22Rv1 (cell line): ENCODE results near the gene PATE1.

Source experiments
- H3K27ac ChIP-seq: fragments of 450-650 bp; 2 replicates; pipeline ENCODE4 v1.5.1; 2017
- CTCF ChIP-seq: fragments of 450-650 bp; IDR thresholded peaks from 2 replicates; pipeline ENCODE4 v1.5.1; 2017; ENCODE audit warnings: mild to moderate bottlenecking
- ZFX ChIP-seq: fragments of 450-650 bp; IDR thresholded peaks from 2 replicates; pipeline ENCODE4 v1.6.1; 2017; ENCODE audit warnings: antibody characterized with exemption, borderline replicate concordance

The PATE1 gene

GRCh38 chr11:125740617-125741016 lies 5.5 kb upstream of the PATE1 start:
- TF ChIP-seq CTCF (no peak), ZFX (no peak)
- H3K27ac ChIP-seq: no peak overlapping the region

GRCh38 chr11:125743681-125744080 lies 2.4 kb upstream of the PATE1 start:
- no peak for TF ChIP-seq CTCF
- TF ChIP-seq ZFX: no peak

GRCh38 chr11:125750629-125751028 lies 4.5 kb downstream of the PATE1 start:
- TF ChIP-seq ZFX (no peak), CTCF (0 out of 2 replicates have a peak, but pooled peaks have one; percentile 22)
- no peak overlapping the region for H3K27ac ChIP-seq

More at GRCh38 chr11:125743681-125744080, 2.4 kb upstream of the PATE1 start:
- H3K27ac ChIP-seq: no peak overlapping the region

- no peak overlapping the region for H3K27ac ChIP-seq
- TF ChIP-seq ZFX (no peak), CTCF (no peak)
Observed at GRCh38 chr11:125756050-125756449, 10.0 kb downstream of the PATE1 start.

- TF ChIP-seq CTCF (no peak), ZFX (no peak)
- no peak overlapping the region for H3K27ac ChIP-seq
Observed at GRCh38 chr11:125762445-125762844, 16.4 kb downstream of the PATE1 start.

GRCh38 chr11:125763483-125763882 lies 17.4 kb downstream of the PATE1 start:
- TF ChIP-seq ZFX (no peak), CTCF (no peak)
- no peak overlapping the region for H3K27ac ChIP-seq

- TF ChIP-seq ZFX (no peak), CTCF (no peak)
- no peak overlapping the region for H3K27ac ChIP-seq
Observed at GRCh38 chr11:125766251-125766650, 20.2 kb downstream of the PATE1 start.
